Esophagus squamous epithelium (tissue), 5 donors: Measurements from ENCODE around the gene CHID1. TPM values are rescaled to one million over a fixed set of nuclear protein-coding genes. Genes with fewer than 3 reads are reported as not detected.

Source experiments
- DNase-seq: peaks from one replicate; lab custom pipeline; 2025; lab: John Stamatoyannopoulos, UW
- H3K27ac ChIP-seq, 4 donors: fragments of 200-600 bp; sonication (generic); one replicate each; pipeline ENCODE4 v1.5.1; 2016 to 2019; ENCODE audit warnings: mild to moderate bottlenecking in 1 of 4
- H3K27me3 ChIP-seq, 4 donors: fragments of 200-600 bp; sonication (generic); 1 replicate in 3 of 4; 2 replicates in 1 of 4; pipeline versions ENCODE4 v1.5.1 to v1.6.0; 2017 to 2021; ENCODE audit warnings: antibody characterized with exemption in 1 of 4
- H3K36me3 ChIP-seq, 3 donors: fragments of 200-600 bp; sonication (generic); one replicate each; pipeline ENCODE4 v1.5.1; 2016 to 2019
- H3K4me1 ChIP-seq, 3 donors: fragments of 200-600 bp; sonication (generic); one replicate each; pipeline ENCODE4 v1.5.1; 2017 to 2019
- H3K4me3 ChIP-seq, 4 donors: fragments of 200-600 bp; sonication (generic); 1 replicate in 3 of 4; 2 replicates in 1 of 4; pipeline ENCODE4 v1.5.1; 2016 to 2019; ENCODE audit warnings: mild to moderate bottlenecking in 2 of 4, moderate library complexity in 1 of 4
- H3K9me3 ChIP-seq, 3 donors: fragments of 200-600 bp; sonication (generic); one replicate each; pipeline ENCODE4 v1.5.1; 2016 to 2019
- CTCF ChIP-seq, 6 experiments: fragments of 450-650 bp in 4 of 6; fragments of 200-600 bp in 2 of 6; sonication (generic) in 2 of 6; IDR thresholded peaks; one replicate each; pipeline ENCODE4 v1.5.1; 2016 to 2019; ENCODE audit warnings: antibody characterized with exemption in 6 of 6, mild to moderate bottlenecking in 4 of 6, moderate library complexity in 4 of 6
- POLR2A ChIP-seq, 4 donors: fragments of 450-650 bp; IDR thresholded peaks; one replicate each; pipeline ENCODE4 v1.6.1; 2017; ENCODE audit warnings: antibody characterized with exemption in 4 of 4, mild to moderate bottlenecking in 4 of 4, moderate library complexity in 3 of 4
- WGBS, 2 donors: methylation state at CpG; one replicate each; pipeline ENCODE4 v1.1.5; 2018; 5-methylcytosine and 5-hydroxymethylcytosine counted together
- intact Hi-C: fragments of 100-400 bp; cut with DNase I; formaldehyde crosslinking; loops from one replicate; pipeline ENCODE4 v1.15.0; 2022
- total RNA-seq, 4 donors: library from RNA; depleted of rRNA; stranded (reverse); fragments of >200 nt; gene quantifications; one replicate each; pipeline ENCODE4 v1.1.0, GENCODE V29; 2016
- donor health status: DM: yes; HTN: yes; CAD: no.

The CHID1 gene
- total RNA-seq, 4 donors from 2014 or later: 58.2 to 63.4 (median 61.3) TPM

- Histone ChIP-seq H3K27ac (peak overlapping the region in 2 of 4 donors; percentile 7 to 94), H3K27me3 (no peaks in the 10 kb centered on the region), H3K36me3 (peaks cover 0 to 25% (median 0%) of the 10 kb centered on the region in 3 donors), H3K9me3 (no peaks in the 10 kb centered on the region), H3K4me1 (peaks cover 16 to 77% (median 27%) of the 10 kb centered on the region in 3 donors), H3K4me3 (no peak overlapping the region)
- 40 to 59% methylated on average over 7 of the region's 7 CpGs for WGBS, 2 donors
- no peak for DNase-seq
- TF ChIP-seq CTCF (IDR thresholded peaks at IDR 0.05) (no peak), POLR2A (IDR thresholded peaks at IDR 0.05) (no peak)
- intact Hi-C loops: loop anchor here (5.0 kb wide), 1 partner anchor 124 kb away; no protein-coding TSS in a partner anchor
These were observed 17.3 kb upstream of the CHID1 start for GRCh38 chr11:927871-928270.

GRCh38 chr11:926341-926916 lies 15.8 kb upstream of the CHID1 start:
- 3 to 5% methylated on average over 4 to 5 of the region's 26 CpGs for WGBS, 2 donors
- intact Hi-C loops: loop anchor here (5.0 kb wide), 1 partner anchor 126 kb away; no protein-coding TSS in a partner anchor
- no peak for DNase-seq
- H3K27ac ChIP-seq: peak overlapping the region; percentile 88 to 97 (median 92)
- TF ChIP-seq POLR2A (IDR thresholded peaks at IDR 0.05) (no peak), CTCF (IDR thresholded peaks at IDR 0.05) (no peak)
- H3K4me3 ChIP-seq: peak overlapping the region; percentile 79 to 100 (median 88)
- H3K9me3 ChIP-seq: no peaks in the 10 kb centered on the region
- H3K27me3 ChIP-seq: no peaks in the 10 kb centered on the region
- H3K4me1 ChIP-seq: peaks cover 15 to 63% (median 16%) of the 10 kb centered on the region in 3 donors
- H3K36me3 ChIP-seq: peaks cover 0 to 25% (median 0%) of the 10 kb centered on the region in 3 donors

- intact Hi-C loops: loop anchor here (5.0 kb wide), 1 partner anchor 127 kb away; no protein-coding TSS in a partner anchor
- H3K9me3 ChIP-seq: no peaks in the 10 kb centered on the region
- no peak for DNase-seq
- peak within 1 kb of the TSS; percentile 88 to 97 (median 92) for H3K27ac ChIP-seq
- no peaks in the 10 kb centered on the region for H3K27me3 ChIP-seq
- 0% methylated on average over 1 of the region's 124 CpGs; no CpG with 5 or more reads in 1 of the 2 donors for WGBS, 2 donors
- H3K4me3 ChIP-seq: peak within 1 kb of the TSS; percentile 79 to 100 (median 88)
- peaks cover 13 to 55% (median 16%) of the 10 kb centered on the region in 3 donors for H3K4me1 ChIP-seq
- TF ChIP-seq POLR2A (IDR thresholded peaks at IDR 0.05) (peak in 3 of 4 donors; percentile 34 to 81 (median 80)), CTCF (IDR thresholded peaks at IDR 0.05) (peak; percentile 48 to 97 (median 92))
- H3K36me3 ChIP-seq: peaks cover 0 to 25% (median 0%) of the 10 kb centered on the region in 3 donors
These were observed 15.1 kb upstream of the CHID1 start, which contains the start of gene AP2A2 for GRCh38 chr11:925496-926301. AP2A2 (plus strand) TSS chr11:925870; CDS start chr11:926022, 152 bp downstream.

- Histone ChIP-seq H3K4me1 (peaks cover 13 to 50% (median 16%) of the 10 kb centered on the region in 3 donors), H3K27ac (peak overlapping the region; percentile 60 to 97 (median 92)), H3K36me3 (peaks cover 0 to 25% (median 0%) of the 10 kb centered on the region in 3 donors), H3K27me3 (no peaks in the 10 kb centered on the region), H3K4me3 (peak overlapping the region; percentile 79 to 100 (median 88)), H3K9me3 (no peaks in the 10 kb centered on the region)
- no peak for TF ChIP-seq CTCF (IDR thresholded peaks at IDR 0.05)
- WGBS, 2 donors: 65% methylated on average over 9 of the region's 28 CpGs; no CpG with 5 or more reads in 1 of the 2 donors
- intact Hi-C loops: loop anchor here (5.0 kb wide), 1 partner anchor 127 kb away; no protein-coding TSS in a partner anchor
- DNase-seq: no peak
These were observed 14.5 kb upstream of the CHID1 start for GRCh38 chr11:925158-925495.
